Colonic mucosa (tissue), 4 donors: ENCODE measurements around the gene ETHE1. TPM values are rescaled to one million over a fixed set of nuclear protein-coding genes. Genes with fewer than 3 reads are reported as not detected.

Experiments used
- DNase-seq: peaks from one replicate; pipeline ENCODE4 v3.0.0-alpha.2; 2020
- H3K27ac ChIP-seq: fragments of 200-600 bp; one replicate; pipeline ENCODE4 v1.8.0; 2021
- H3K27me3 ChIP-seq: fragments of 200-600 bp; one replicate; pipeline ENCODE4 v1.8.0; 2021
- H3K36me3 ChIP-seq: fragments of 200-600 bp; one replicate; pipeline ENCODE4 v1.8.0; 2021
- H3K4me1 ChIP-seq: fragments of 200-600 bp; one replicate; pipeline ENCODE4 v1.8.0; 2021; ENCODE audit warnings: mild to moderate bottlenecking
- H3K4me3 ChIP-seq: fragments of 200-600 bp; one replicate; pipeline ENCODE4 v1.8.0; 2021
- H3K9ac ChIP-seq, 2 donors: one replicate each; pipeline ENCODE4 v1.7.0; 2013; ENCODE audit warnings: control low read depth in 2 of 2, low read depth in 2 of 2, low read length in 2 of 2
- H3K9me3 ChIP-seq: fragments of 200-600 bp; one replicate; pipeline ENCODE4 v1.8.0; 2021
- CTCF ChIP-seq: fragments of 200-600 bp; IDR thresholded peaks from one replicate; pipeline ENCODE4 v1.8.0; 2022; ENCODE audit warnings: antibody characterized with exemption, mild to moderate bottlenecking
- intact Hi-C: fragments of 100-400 bp; cut with DNase I; formaldehyde crosslinking; loops from one replicate; pipeline ENCODE4 v1.14.1; 2022
- total RNA-seq, 2 donors: library from RNA; stranded (reverse); fragmentation: NEBNext Ultra II Directional in 1 of 2; extraction: Animal tissue kit (Norgen Biotek cat#: 25700) in 1 of 2; gene quantifications; one replicate each; pipeline ENCODE4 v1.2.1, GENCODE V29; 2021
- donor health status: healthy.
- donor health status: DM: no; HTN: no; CAD: no.
- donor health status: DM: no; HTN: no; CAD: no.

The ETHE1 gene
- total RNA-seq, 2 donors from 2014 or later: 482 to 569 TPM

GRCh38 chr19:43474487-43474886 lies 52.5 kb downstream of the ETHE1 start:
- no peak overlapping the region for H3K4me3 ChIP-seq
- TF ChIP-seq CTCF: no peak

DNA sequence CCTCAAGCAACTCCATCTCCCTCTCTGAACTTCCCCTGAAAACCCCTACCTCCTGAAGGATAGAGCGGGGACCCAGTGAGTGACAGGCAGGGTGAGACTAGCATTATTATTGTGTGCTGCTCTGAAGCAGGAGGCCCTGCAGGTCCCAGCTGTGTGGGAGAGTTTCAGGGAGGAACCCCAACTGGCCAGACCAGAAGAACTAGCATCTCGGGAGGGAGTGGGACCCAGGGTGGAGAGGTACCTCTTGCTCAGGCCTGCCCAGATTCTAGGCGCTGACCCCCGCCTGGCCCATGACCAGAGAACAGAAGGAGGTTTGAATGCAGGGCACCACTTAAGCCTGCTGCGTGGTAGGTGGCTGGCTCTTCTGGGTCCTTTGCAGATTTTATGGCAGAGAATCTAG lies 55.9 kb downstream of the ETHE1 start:
- H3K4me1 ChIP-seq: peaks cover 4% of the 10 kb centered on the region
- H3K4me3 ChIP-seq: no peak overlapping the region
- H3K27me3 ChIP-seq: no peaks in the 10 kb centered on the region
- no peak for TF ChIP-seq CTCF
- intact Hi-C loops: no loop called here
- no peaks in the 10 kb centered on the region for H3K36me3 ChIP-seq
- no peak for DNase-seq
- no peaks in the 10 kb centered on the region for H3K9me3 ChIP-seq
- no peak overlapping the region for H3K27ac ChIP-seq
- H3K9ac ChIP-seq: peak overlapping the region in 1 of 2 donors; percentile 19

More at GRCh38 chr19:43474487-43474886, 52.5 kb downstream of the ETHE1 start:
- Histone ChIP-seq H3K27ac (peak overlapping the region; percentile 32), H3K9ac (peak overlapping the region in 1 of 2 donors; percentile 61), H3K36me3 (no peaks in the 10 kb centered on the region), H3K27me3 (no peaks in the 10 kb centered on the region), H3K9me3 (no peaks in the 10 kb centered on the region), H3K4me1 (peaks cover 4% of the 10 kb centered on the region)
- intact Hi-C loops: no loop called here
- no peak for DNase-seq

DNA sequence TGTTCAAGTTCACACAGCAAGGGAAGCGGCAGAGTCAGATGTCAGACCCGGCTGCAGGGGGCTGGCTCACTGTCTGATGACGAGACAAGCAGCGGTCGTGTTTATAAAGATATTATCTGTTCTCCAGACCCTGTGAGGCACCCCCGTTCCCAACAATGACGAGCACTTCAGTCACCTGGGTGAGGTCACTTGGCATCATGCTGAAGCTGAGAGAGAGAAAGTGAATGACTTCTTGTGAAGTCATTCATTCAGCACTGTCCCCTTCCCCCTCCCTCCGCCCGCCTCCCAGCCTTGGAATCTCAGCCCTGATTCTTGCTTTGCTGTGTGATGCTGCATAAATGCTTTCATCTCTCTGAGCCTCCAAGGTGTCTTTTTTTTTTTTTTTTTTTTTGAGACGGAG lies 56.7 kb downstream of the ETHE1 start:
- H3K27me3 ChIP-seq: no peaks in the 10 kb centered on the region
- intact Hi-C loops: no loop called here
- no peak for DNase-seq
- H3K27ac ChIP-seq: no peak overlapping the region
- H3K4me3 ChIP-seq: no peak overlapping the region
- no peaks in the 10 kb centered on the region for H3K4me1 ChIP-seq
- no peaks in the 10 kb centered on the region for H3K36me3 ChIP-seq
- TF ChIP-seq CTCF: no peak
- no peak overlapping the region for H3K9ac ChIP-seq
- H3K9me3 ChIP-seq: no peaks in the 10 kb centered on the region

- no peak for TF ChIP-seq CTCF
- intact Hi-C loops: no loop called here
- H3K4me1 ChIP-seq: peaks cover 4% of the 10 kb centered on the region
- no peaks in the 10 kb centered on the region for H3K27me3 ChIP-seq
- H3K4me3 ChIP-seq: no peak overlapping the region
- no peak overlapping the region for H3K27ac ChIP-seq
- no peak overlapping the region for H3K9ac ChIP-seq
- DNase-seq: no peak
- no peaks in the 10 kb centered on the region for H3K36me3 ChIP-seq
- no peaks in the 10 kb centered on the region for H3K9me3 ChIP-seq
Observed at GRCh38 chr19:43469160-43469480, 57.9 kb downstream of the ETHE1 start.

- Histone ChIP-seq H3K36me3 (no peaks in the 10 kb centered on the region), H3K9ac (no peak overlapping the region), H3K27ac (no peak overlapping the region), H3K4me3 (no peak overlapping the region), H3K4me1 (peaks cover 4% of the 10 kb centered on the region), H3K9me3 (no peaks in the 10 kb centered on the region), H3K27me3 (no peaks in the 10 kb centered on the region)
- intact Hi-C loops: no loop called here
- no peak for TF ChIP-seq CTCF
- DNase-seq: no peak
Observed at GRCh38 chr19:43468354-43469159, 58.4 kb downstream of the ETHE1 start.
